ENCODE results near the gene TCF3.
A peak's percentile ranks its signal among the peaks of the same experiment; 100 is the strongest.

Gene TCF3

GRCh38 chr19:1598777-1599459 lies 53.5 kb downstream of the TCF3 start:
- no peak for DNase-seq (ENCODE audit: extremely low spot score)
- ChIA-PET POLR2A (no interaction called here), CTCF (interaction anchor here (0.9 to 3.0 kb wide), 3 partner anchors 11 to 73 kb away, joined by 3 to 10 read pairs (median 3); no protein-coding TSS in a partner anchor)
- TF ChIP-seq CTCF (IDR thresholded peaks at IDR 0.05; ENCODE audit: control extremely low read depth, extremely low read depth, low read depth, missing control alignments) = no peak

GRCh38 chr19:1593501-1593772 lies 59.0 kb downstream of the TCF3 start:
- no peak for DNase-seq (ENCODE audit: extremely low spot score)
- TF ChIP-seq CTCF (IDR thresholded peaks at IDR 0.05; ENCODE audit: control extremely low read depth, extremely low read depth, low read depth, missing control alignments) = no peak
- ChIA-PET POLR2A (interaction anchor here (0.6 to 0.7 kb wide), 2 partner anchors 8 to 256 kb away, joined by 3 read pairs; no protein-coding TSS in a partner anchor), CTCF (interaction anchor here (0.9 to 1.5 kb wide), 6 partner anchors 9 to 174 kb away, joined by 3 to 6 read pairs (median 4); no protein-coding TSS in a partner anchor)

GRCh38 chr19:1592755-1593500 lies 59.5 kb downstream of the TCF3 start, which contains the start of gene MBD3:
Gene MBD3, minus strand, starts transcription at chr19:1592865. Its CDS starts 234 bp downstream, at chr19:1592631.
- peak; percentile 98 for DNase-seq (ENCODE audit: extremely low spot score)
- no peak for TF ChIP-seq CTCF (IDR thresholded peaks at IDR 0.05; ENCODE audit: control extremely low read depth, extremely low read depth, low read depth, missing control alignments)
- CTCF ChIA-PET = interaction anchor here (0.9 to 1.5 kb wide), 7 partner anchors 9 to 174 kb away, joined by 3 to 6 read pairs (median 4); no protein-coding TSS in a partner anchor
- POLR2A ChIA-PET = interaction anchor here (0.5 to 0.7 kb wide), 4 partner anchors 9 to 257 kb away, joined by 3 to 5 read pairs (median 3); no protein-coding TSS in a partner anchor

GRCh38 chr19:1592024-1592754 lies 60.2 kb downstream of the TCF3 start:
- DNase-seq (ENCODE audit: extremely low spot score) = peak; percentile 97
- ChIA-PET POLR2A (interaction anchor here (0.5 kb wide), 1 partner anchor 33 kb away, joined by 3 read pairs; no protein-coding TSS in a partner anchor), CTCF (interaction anchor here (0.9 to 2.7 kb wide), 9 partner anchors 10 to 80 kb away, joined by 3 to 16 read pairs (median 5); no protein-coding TSS in a partner anchor)
- TF ChIP-seq CTCF (IDR thresholded peaks at IDR 0.05; ENCODE audit: control extremely low read depth, extremely low read depth, low read depth, missing control alignments) = no peak

- no peak for TF ChIP-seq CTCF (IDR thresholded peaks at IDR 0.05; ENCODE audit: control extremely low read depth, extremely low read depth, low read depth, missing control alignments)
- CTCF ChIA-PET = interaction anchor here (0.9 to 2.7 kb wide), 9 partner anchors 10 to 235 kb away, joined by 4 to 16 read pairs (median 4); partner anchors contain the start of gene UQCR11
- POLR2A ChIA-PET = no interaction called here
- no peak for DNase-seq (ENCODE audit: extremely low spot score)
These were observed 60.9 kb downstream of the TCF3 start for GRCh38 chr19:1591421-1592023.
